Panc1 (cell line): Measurements from ENCODE around the gene MKLN1. TPM values are rescaled to one million over a fixed set of nuclear protein-coding genes. Genes with fewer than 3 reads are reported as not detected.

Experiments
- ATAC-seq: fragments of 200-7000 bp; cut with Tn5 transposase; 2 replicates; pipeline ENCODE4 v1.9.1; 2020; ENCODE audit warnings: mild to moderate bottlenecking, moderate library complexity
- BruUV-seq: library from RNA; stranded (reverse); fragments of 400-500 nt; replicated peaks from 2 replicates; lab custom pipeline; 2021; lab: Mats Ljungman, UMichigan
- CTCF ChIA-PET: fragments of 300-600 bp; sonication (Branson Sonifier 250); formaldehyde crosslinking; loops from one replicate; lab custom pipeline; 2022; ENCODE audit warnings: antibody characterized with exemption; lab: Charles Lee
- POLR2A ChIA-PET: fragments of 300-600 bp; sonication (Branson Sonifier 250); formaldehyde crosslinking; loops from one replicate; lab custom pipeline; 2022; ENCODE audit warnings: antibody characterized with exemption; lab: Charles Lee
- DNase-seq: peaks from one replicate; pipeline ENCODE4 v3.0.0-alpha.2; 2010; ENCODE audit warnings: low read depth, low spot score
- H3K27ac ChIP-seq: 2 replicates; pipeline ENCODE4 v1.5.1; 2011; ENCODE audit warnings: mild to moderate bottlenecking, low read length, inconsistent platforms
- H3K27me3 ChIP-seq: fragments of 200-500 bp; sonication (Bioruptor generic); 2 replicates; pipeline ENCODE4 v1.6.0; 2014; ENCODE audit warnings: low read length, inconsistent platforms; ENCODE audit not compliant: control insufficient read depth, insufficient read depth
- H3K36me3 ChIP-seq: fragments of 200-500 bp; sonication (Bioruptor generic); 2 replicates; pipeline ENCODE4 v1.5.1; 2014; ENCODE audit warnings: inconsistent platforms, mild to moderate bottlenecking, low read length, moderate library complexity; ENCODE audit not compliant: control insufficient read depth, insufficient read depth
- H3K4me1 ChIP-seq: 2 replicates; pipeline ENCODE4 v1.5.1; 2011; ENCODE audit warnings: inconsistent platforms, mild to moderate bottlenecking, low read length, moderate library complexity; ENCODE audit not compliant: control insufficient read depth, insufficient read depth
- H3K4me3 ChIP-seq, 2 experiments: 2 replicates each; pipeline ENCODE4 v1.5.1; 2011 to 2012; ENCODE audit warnings: low read depth in 2 of 2, low read length in 2 of 2, mild to moderate bottlenecking in 2 of 2, inconsistent platforms in 1 of 2, moderate library complexity in 1 of 2
- H3K9me3 ChIP-seq: fragments of 200-500 bp; sonication (Bioruptor generic); 2 replicates; pipeline ENCODE4 v1.5.1; 2014; ENCODE audit warnings: low read depth, mild to moderate bottlenecking, inconsistent platforms, low read length, moderate library complexity; ENCODE audit not compliant: control insufficient read depth, insufficient read depth
- CTCF ChIP-seq: fragments of 450-650 bp; IDR thresholded peaks from 2 replicates; pipeline ENCODE4 v1.5.1; 2017; ENCODE audit warnings: mild to moderate bottlenecking
- POLR2AphosphoS5 ChIP-seq: IDR thresholded peaks from 2 replicates; pipeline ENCODE4 v1.6.1; 2012; ENCODE audit warnings: mild to moderate bottlenecking, low read depth, low read length, moderate library complexity
- REST ChIP-seq, 2 experiments: IDR thresholded peaks; 2 replicates each; pipeline ENCODE4 v1.6.1; 2011 to 2012; ENCODE audit warnings: low read depth in 2 of 2, control low read depth in 1 of 2, low read length in 1 of 2, mild to moderate bottlenecking in 1 of 2, moderate library complexity in 1 of 2; ENCODE audit not compliant: insufficient read depth in 1 of 2
- SIN3A ChIP-seq: IDR thresholded peaks from 2 replicates; pipeline ENCODE4 v1.6.1; 2012; ENCODE audit warnings: low read depth, mild to moderate bottlenecking, low read length, moderate library complexity, borderline replicate concordance; ENCODE audit not compliant: insufficient read depth
- TCF7L2 ChIP-seq: IDR thresholded peaks from 2 replicates; pipeline ENCODE4 v1.6.1; 2011; ENCODE audit warnings: mild to moderate bottlenecking, low read depth, low read length, inconsistent platforms
- in situ Hi-C: cut with HindIII; loops from 2 replicates; pipeline ENCODE4 v1.10.0; 2016; ENCODE audit warnings: low sequenced_read_pairs, low pct_unique_long_range_greater_than_20kb
- intact Hi-C: fragments of 100-400 bp; cut with micrococcal nuclease; formaldehyde crosslinking; loops from one replicate; pipeline ENCODE4 v1.10.0; 2022; ENCODE audit not compliant: unreplicated experiment
- total RNA-seq: library from RNA; stranded (reverse); gene quantifications from one replicate; pipeline ENCODE4 v1.2.1, GENCODE V29; 2021; ENCODE audit not compliant: unreplicated experiment

The MKLN1 gene
- total RNA-seq, 1 experiment from 2014 or later: 46.4 TPM

GRCh38 chr7:131338173-131338572 lies 10.5 kb downstream of the MKLN1 start:
- Histone ChIP-seq H3K4me3 (no peak overlapping the region), H3K27me3 (no peaks in the 10 kb centered on the region), H3K4me1 (no peaks in the 10 kb centered on the region; the same call in 1 of the 2 replicates), H3K9me3 (peaks cover 50% of the 10 kb centered on the region), H3K36me3 (no peaks in the 10 kb centered on the region), H3K27ac (no peak overlapping the region)
- in situ Hi-C loops: no loop called here
- ChIA-PET CTCF (no interaction called here), POLR2A (no interaction called here)
- no peak for ATAC-seq
- no peak for DNase-seq
- intact Hi-C loops: no loop called here
- TF ChIP-seq TCF7L2: no peak
- peak; percentile 22 for TF ChIP-seq CTCF
- BruUV-seq: no TSS peak

GRCh38 chr7:131338691-131339390 lies 11.2 kb downstream of the MKLN1 start:
- no peaks in the 10 kb centered on the region for H3K27me3 ChIP-seq
- no peak for DNase-seq
- CTCF ChIA-PET: no interaction called here
- no peak overlapping the region for H3K27ac ChIP-seq
- intact Hi-C loops (no loop called here), in situ Hi-C loops (no loop called here)
- POLR2A ChIA-PET: no interaction called here
- H3K36me3 ChIP-seq: no peaks in the 10 kb centered on the region
- no peaks in the 10 kb centered on the region; the same call in 1 of the 2 replicates for H3K4me1 ChIP-seq
- ATAC-seq: no peak
- peaks cover 47% of the 10 kb centered on the region for H3K9me3 ChIP-seq
- H3K4me3 ChIP-seq: no peak overlapping the region
- BruUV-seq: no TSS peak
- no peak for TF ChIP-seq TCF7L2
- TF ChIP-seq SIN3A: no peak
- TF ChIP-seq REST (IDR thresholded peaks at IDR 0.05; ENCODE audit: insufficient read depth in 1 of 2, low read depth in 2 of 2, low read length in 1 of 2): no peak
- no peak for TF ChIP-seq POLR2AphosphoS5
- no peak for TF ChIP-seq CTCF
